Stomach (tissue), 9 donors: ENCODE data around the gene TMEM217. TPM values are rescaled to one million over a fixed set of nuclear protein-coding genes. Genes with fewer than 3 reads are reported as not detected.

Experiments
- DNase-seq, 2 donors: peaks; one replicate each; pipeline versions ENCODE4 v3.0.0 to v3.0.0-alpha.2; 2013 to 2019
- H3K27ac ChIP-seq, 5 donors: fragments of 200-600 bp in 4 of 5; sonication (generic) in 4 of 5; one replicate each; pipeline ENCODE4 v1.5.1; 2013 to 2019; ENCODE audit warnings: mild to moderate bottlenecking in 1 of 5, moderate library complexity in 1 of 5
- H3K27me3 ChIP-seq, 3 donors: fragments of 200-600 bp; sonication (generic); one replicate each; pipeline ENCODE4 v1.5.1; 2017 to 2019; ENCODE audit warnings: mixed run types in 1 of 3
- H3K36me3 ChIP-seq, 4 donors: fragments of 200-600 bp; sonication (generic); 1 replicate in 3 of 4; 2 replicates in 1 of 4; pipeline ENCODE4 v1.5.1; 2016 to 2019
- H3K4me1 ChIP-seq, 4 donors: fragments of 200-600 bp; sonication (generic); one replicate each; pipeline ENCODE4 v1.5.1; 2016 to 2019
- H3K4me3 ChIP-seq, 4 donors: fragments of 200-600 bp; sonication (generic) in 3 of 4; one replicate each; pipeline ENCODE4 v1.5.1; 2016 to 2019; ENCODE audit warnings: mild to moderate bottlenecking in 1 of 4
- H3K9me3 ChIP-seq, 4 donors: fragments of 200-600 bp; sonication (generic); one replicate each; pipeline ENCODE4 v1.5.1; 2016 to 2019
- EP300 ChIP-seq: sonication (generic); formaldehyde crosslinking; IDR thresholded peaks from one replicate; pipeline ENCODE4 v1.6.1; 2017; ENCODE audit warnings: antibody characterized with exemption
- POLR2A ChIP-seq, 4 donors: fragments of 450-650 bp; IDR thresholded peaks; one replicate each; pipeline ENCODE4 v1.6.1; 2016; ENCODE audit warnings: antibody characterized with exemption in 4 of 4, control low read depth in 2 of 4, mild to moderate bottlenecking in 1 of 4, moderate library complexity in 1 of 4
- POLR2AphosphoS5 ChIP-seq, 3 donors: sonication (generic); formaldehyde crosslinking; IDR thresholded peaks; one replicate each; pipeline ENCODE4 v1.6.1; 2016; ENCODE audit warnings: antibody characterized with exemption in 3 of 3
- WGBS, 5 donors: extraction: QIAGEN DNeasy Blood & Tissue Kit in 3 of 5; methylation state at CpG; one replicate each; pipeline versions ENCODE4 v1.1.5 to v1.1.7; 2013 to 2018; 5-methylcytosine and 5-hydroxymethylcytosine counted together
- intact Hi-C: fragments of 100-400 bp; cut with DNase I; formaldehyde crosslinking; loops from one replicate; pipeline ENCODE4 v1.15.1; 2023; ENCODE audit warnings: low total_unique reads
- polyA plus RNA-seq, 3 donors: library from polyadenylated mRNA; stranded (reverse); fragments of 200-250 nt; gene quantifications; one replicate each; pipeline ENCODE4 v1.2.3, GENCODE V29; 2013
- total RNA-seq, 5 donors: library from RNA; depleted of rRNA; stranded (reverse); fragments of >200 nt; gene quantifications; one replicate each; pipeline versions ENCODE4 v1.1.0 to v1.2.3, GENCODE V29; 2014 to 2016
- TF ChIP-seq, protein P1 (sequence below), 7 experiments: fragments of 450-650 bp in 4 of 7; fragments of 200-600 bp in 3 of 7; sonication (generic) in 3 of 7; IDR thresholded peaks; one replicate each; pipeline ENCODE4 v1.5.1; 2016 to 2019; ENCODE audit warnings: antibody characterized with exemption in 7 of 7, control low read depth in 2 of 7, mild to moderate bottlenecking in 1 of 7
- donor health status: healthy with polysubstance abuse.
- donor health status: Bipolar disorder and iron deficiency.
- donor health status: healthy.

The TMEM217 gene
- total and polyA plus RNA-seq, 8 donors, result 0.60 to 1.2 (median 0.87) TPM; not detected in 5

GRCh38 chr6:37230104-37230503, 27.8 kb downstream of the TMEM217 start:
- no peak for DNase-seq
- no peak overlapping the region for H3K4me3 ChIP-seq
- H3K27ac ChIP-seq, result no peak overlapping the region
- H3K27me3 ChIP-seq, result no peaks in the 10 kb centered on the region
- no peaks in the 10 kb centered on the region for H3K4me1 ChIP-seq
- 80 to 91% (median 87%) methylated on average over 6 of the region's 6 CpGs for WGBS, 5 donors
- TF ChIP-seq, protein P1, sequence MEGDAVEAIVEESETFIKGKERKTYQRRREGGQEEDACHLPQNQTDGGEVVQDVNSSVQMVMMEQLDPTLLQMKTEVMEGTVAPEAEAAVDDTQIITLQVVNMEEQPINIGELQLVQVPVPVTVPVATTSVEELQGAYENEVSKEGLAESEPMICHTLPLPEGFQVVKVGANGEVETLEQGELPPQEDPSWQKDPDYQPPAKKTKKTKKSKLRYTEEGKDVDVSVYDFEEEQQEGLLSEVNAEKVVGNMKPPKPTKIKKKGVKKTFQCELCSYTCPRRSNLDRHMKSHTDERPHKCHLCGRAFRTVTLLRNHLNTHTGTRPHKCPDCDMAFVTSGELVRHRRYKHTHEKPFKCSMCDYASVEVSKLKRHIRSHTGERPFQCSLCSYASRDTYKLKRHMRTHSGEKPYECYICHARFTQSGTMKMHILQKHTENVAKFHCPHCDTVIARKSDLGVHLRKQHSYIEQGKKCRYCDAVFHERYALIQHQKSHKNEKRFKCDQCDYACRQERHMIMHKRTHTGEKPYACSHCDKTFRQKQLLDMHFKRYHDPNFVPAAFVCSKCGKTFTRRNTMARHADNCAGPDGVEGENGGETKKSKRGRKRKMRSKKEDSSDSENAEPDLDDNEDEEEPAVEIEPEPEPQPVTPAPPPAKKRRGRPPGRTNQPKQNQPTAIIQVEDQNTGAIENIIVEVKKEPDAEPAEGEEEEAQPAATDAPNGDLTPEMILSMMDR (IDR thresholded peaks at IDR 0.05), result no peak
- TF ChIP-seq EP300 (no peak), POLR2AphosphoS5 (IDR thresholded peaks at IDR 0.05) (no peak), POLR2A (IDR thresholded peaks at IDR 0.05) (no peak)
- H3K36me3 ChIP-seq, result no peaks in the 10 kb centered on the region
- no peaks in the 10 kb centered on the region for H3K9me3 ChIP-seq
- intact Hi-C loops, result no loop called here

DNA sequence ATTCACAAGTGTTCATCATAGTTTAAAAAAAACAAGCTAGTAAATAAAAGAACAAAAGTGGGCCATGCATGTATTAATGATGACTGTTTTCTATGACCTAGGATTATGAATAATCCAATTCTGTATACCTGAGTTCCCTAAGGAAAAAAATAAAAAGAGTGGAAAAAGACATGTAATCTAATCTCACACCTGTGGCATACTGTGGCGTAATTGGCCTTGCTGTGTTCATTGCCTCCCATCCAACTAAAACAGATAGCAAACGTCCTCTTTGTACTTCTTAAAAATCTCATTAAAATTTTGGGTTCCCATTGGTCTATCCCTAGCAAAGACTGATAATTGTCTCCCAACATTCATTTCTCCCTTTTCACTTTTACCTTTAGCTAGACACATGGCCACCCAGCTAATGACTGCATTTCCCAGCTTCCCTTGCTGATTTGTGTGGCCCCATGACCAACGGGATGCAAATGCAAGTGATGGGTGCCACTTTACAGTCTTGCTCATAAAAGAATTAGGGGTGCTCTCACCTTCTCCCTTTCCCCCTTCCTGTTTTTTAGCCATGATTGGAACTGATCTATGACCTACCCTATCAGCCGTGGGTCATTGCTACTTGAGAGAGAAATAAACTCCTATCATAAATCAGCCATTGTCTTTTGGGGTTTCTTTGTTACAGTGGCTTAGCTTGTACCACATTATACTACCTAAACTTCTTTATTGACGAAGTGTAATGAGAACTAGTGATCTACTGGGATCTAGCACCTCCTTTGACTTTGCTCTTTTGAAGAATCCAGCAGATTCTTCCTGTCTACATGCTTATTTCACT, 32.4 kb downstream of the TMEM217 start:
- H3K9me3 ChIP-seq, result no peaks in the 10 kb centered on the region
- no peaks in the 10 kb centered on the region for H3K36me3 ChIP-seq
- H3K4me3 ChIP-seq, result no peak overlapping the region
- H3K27ac ChIP-seq, result no peak overlapping the region
- WGBS, 5 donors, result 58 to 69% (median 65%) methylated on average over 5 of the region's 5 CpGs
- H3K4me1 ChIP-seq, result peaks cover 12 to 20% (median 15%) of the 10 kb centered on the region in 4 donors
- no peak for TF ChIP-seq POLR2AphosphoS5 (IDR thresholded peaks at IDR 0.05)
- TF ChIP-seq, protein P1 (IDR thresholded peaks at IDR 0.05), result no peak
- TF ChIP-seq POLR2A (IDR thresholded peaks at IDR 0.05), result no peak
- no peak for TF ChIP-seq EP300
- no peaks in the 10 kb centered on the region for H3K27me3 ChIP-seq
- intact Hi-C loops, result no loop called here
- DNase-seq, result no peak

DNA sequence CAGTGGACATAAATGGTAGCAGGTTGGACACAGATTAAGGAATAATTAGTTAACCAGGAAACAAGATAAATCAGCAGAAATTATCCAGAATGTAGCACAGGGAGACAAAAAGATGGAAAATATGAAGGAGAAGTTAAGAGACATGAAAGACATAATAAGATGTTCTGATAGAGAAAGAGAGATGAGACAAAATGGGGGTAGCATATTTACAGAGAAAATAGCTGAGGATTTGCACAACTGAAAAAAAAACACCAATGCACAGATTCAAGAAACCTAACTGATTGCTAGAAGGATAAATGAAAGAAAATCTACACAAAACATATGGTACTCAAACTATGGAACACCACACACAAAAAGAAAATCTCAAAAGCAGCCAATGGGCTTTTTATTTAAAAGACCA, 35.0 kb downstream of the TMEM217 start:
- TF ChIP-seq EP300 (no peak), POLR2A (IDR thresholded peaks at IDR 0.05) (no peak), POLR2AphosphoS5 (IDR thresholded peaks at IDR 0.05) (no peak)
- TF ChIP-seq, protein P1 (IDR thresholded peaks at IDR 0.05), result no peak
- Histone ChIP-seq H3K27me3 (no peaks in the 10 kb centered on the region), H3K27ac (peak overlapping the region in 4 of 5 donors; percentile 59 to 79 (median 70))

GRCh38 chr6:37222125-37222967, 35.6 kb downstream of the TMEM217 start:
- intact Hi-C loops, result no loop called here
- TF ChIP-seq POLR2AphosphoS5 (IDR thresholded peaks at IDR 0.05) (no peak), POLR2A (IDR thresholded peaks at IDR 0.05) (no peak), EP300 (no peak)
- TF ChIP-seq, protein P1 (IDR thresholded peaks at IDR 0.05), result no peak
- peak overlapping the region; percentile 67 to 82 (median 75) for H3K4me3 ChIP-seq
- H3K27ac ChIP-seq, result peak overlapping the region; percentile 59 to 79 (median 70)
- WGBS, 5 donors, result 1 to 3% (median 1%) methylated on average over 16 to 39 of the region's 39 CpGs
- H3K4me1 ChIP-seq, result peaks cover 12 to 20% (median 15%) of the 10 kb centered on the region in 4 donors
- H3K36me3 ChIP-seq, result no peaks in the 10 kb centered on the region
- no peaks in the 10 kb centered on the region for H3K27me3 ChIP-seq
- no peaks in the 10 kb centered on the region for H3K9me3 ChIP-seq
- peak; percentile 88 to 95 for DNase-seq

More for the DNA sequence above, 35.0 kb downstream of the TMEM217 start:
- Histone ChIP-seq H3K36me3 (no peaks in the 10 kb centered on the region), H3K9me3 (no peaks in the 10 kb centered on the region), H3K4me3 (peak overlapping the region; percentile 67 to 82 (median 75)), H3K4me1 (peaks cover 12 to 20% (median 15%) of the 10 kb centered on the region in 4 donors)
- DNase-seq, result no peak
- intact Hi-C loops, result no loop called here
